HG02970 (cell line): ENCODE results near the gene DNAH6.

Experiments used
- ATAC-seq: cut with Tn5 transposase; IDR thresholded peaks from one replicate; pipeline ENCODE4 v1.9.1; 2021; ENCODE audit warnings: mild to moderate bottlenecking, moderate library complexity, moderate number of reproducible peaks; ENCODE audit not compliant: unreplicated experiment, low FRiP score

The DNAH6 gene

DNA sequence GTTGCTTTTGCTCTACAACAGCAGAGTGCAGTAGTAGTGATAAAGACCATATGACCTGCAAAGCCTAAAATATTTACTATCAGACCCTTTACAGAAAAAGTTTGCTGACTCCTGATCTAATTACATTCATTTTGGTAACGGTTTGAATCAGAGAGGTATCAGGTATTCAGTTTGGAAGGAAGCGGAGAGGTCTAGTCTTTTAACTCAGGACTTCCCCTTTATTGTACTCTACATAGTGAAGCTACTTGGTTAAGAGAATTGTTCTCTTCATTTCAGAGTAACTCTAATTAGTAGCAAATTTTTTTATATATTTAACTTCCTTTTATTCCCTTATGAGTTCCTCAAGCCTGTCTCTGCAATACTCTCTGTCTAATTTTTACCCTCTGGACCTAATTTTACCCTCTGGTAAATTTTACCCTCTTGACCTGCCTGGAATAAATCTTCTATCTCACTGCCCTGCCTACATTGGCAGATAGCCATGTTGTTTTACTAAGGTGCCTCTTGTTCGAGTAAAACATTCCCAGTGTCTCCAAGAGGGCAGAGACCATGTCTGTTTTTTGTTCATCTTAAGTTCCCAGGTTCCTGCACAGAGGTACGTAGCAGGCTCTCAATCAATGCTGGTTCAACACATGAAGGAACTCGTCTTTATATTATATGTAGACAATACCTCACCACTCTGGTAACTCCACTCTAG is 170.6 kb downstream of the DNAH6 start:
- no peak for ATAC-seq

GRCh38 chr2:84687498-84688149 is 171.3 kb downstream of the DNAH6 start:
- no peak for ATAC-seq

GRCh38 chr2:84690225-84690624 is 173.9 kb downstream of the DNAH6 start:
- no peak for ATAC-seq

DNA sequence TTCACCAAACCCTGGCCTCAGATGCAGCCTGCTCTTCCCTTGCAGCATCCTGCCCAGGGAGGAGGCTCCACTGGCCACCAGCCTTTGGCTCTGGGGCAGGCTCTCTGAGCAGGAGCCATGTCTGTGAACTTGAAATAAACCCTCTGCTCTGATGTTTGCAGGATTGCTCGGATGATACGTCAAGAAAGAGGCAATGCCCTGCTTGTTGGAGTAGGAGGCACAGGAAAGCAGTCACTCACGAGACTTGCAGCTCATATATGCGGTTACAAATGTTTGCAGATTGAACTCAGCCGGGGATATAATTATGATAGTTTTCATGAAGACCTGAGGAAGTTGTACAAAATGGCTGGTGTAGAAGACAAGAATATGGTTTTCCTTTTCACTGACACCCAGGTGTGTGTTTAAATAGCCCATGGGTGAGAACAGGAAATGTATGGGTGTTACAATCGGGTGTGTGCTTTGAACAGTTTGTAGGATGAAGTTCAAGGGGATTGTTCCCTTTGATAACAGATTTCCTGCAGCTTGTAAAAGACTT is 177.9 kb downstream of the DNAH6 start:
- ATAC-seq, result no peak

DNA sequence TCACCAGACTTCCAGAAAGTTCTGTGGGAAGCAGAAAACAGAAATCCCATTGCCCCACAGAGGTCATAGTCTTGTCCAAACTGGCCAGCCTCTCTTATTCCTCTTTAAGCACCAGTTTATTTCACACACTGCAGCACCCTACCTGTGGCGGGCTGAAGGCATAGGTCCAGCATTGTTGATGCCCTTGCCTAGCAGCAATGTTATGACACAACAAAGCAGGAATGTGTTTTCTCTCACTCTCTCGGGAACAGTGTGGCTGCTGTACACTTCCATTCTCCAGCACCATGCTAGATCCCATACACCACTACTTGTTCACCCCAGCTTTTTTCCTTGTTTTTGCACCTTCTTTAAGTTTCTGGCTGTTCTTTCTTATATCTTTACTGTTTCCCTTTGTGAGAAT is 181.6 kb downstream of the DNAH6 start:
- ATAC-seq, result no peak

- ATAC-seq, result no peak
Observed at GRCh38 chr2:84700006-84700405, 183.7 kb downstream of the DNAH6 start.

- no peak for ATAC-seq
Observed at GRCh38 chr2:84701880-84702279, 185.6 kb downstream of the DNAH6 start.

DNA sequence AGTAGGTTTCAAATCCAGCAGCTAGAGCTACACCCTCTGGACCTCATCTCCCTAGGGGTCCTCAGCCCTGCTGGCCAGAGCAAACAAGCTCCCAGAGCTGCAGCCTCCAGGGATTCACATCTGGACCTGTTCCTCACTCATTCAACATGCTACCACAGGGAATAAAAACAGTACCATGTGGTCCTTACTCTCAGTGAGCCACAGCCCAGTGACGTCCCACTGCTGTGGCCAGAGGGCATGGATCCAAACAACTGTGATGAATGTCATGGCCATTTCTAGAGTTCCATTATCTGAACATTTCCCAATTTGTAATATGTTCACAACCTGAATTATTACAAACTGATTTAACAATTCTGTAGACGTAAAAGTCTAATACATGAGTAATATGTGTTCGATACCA is 186.6 kb downstream of the DNAH6 start:
- no peak for ATAC-seq

DNA sequence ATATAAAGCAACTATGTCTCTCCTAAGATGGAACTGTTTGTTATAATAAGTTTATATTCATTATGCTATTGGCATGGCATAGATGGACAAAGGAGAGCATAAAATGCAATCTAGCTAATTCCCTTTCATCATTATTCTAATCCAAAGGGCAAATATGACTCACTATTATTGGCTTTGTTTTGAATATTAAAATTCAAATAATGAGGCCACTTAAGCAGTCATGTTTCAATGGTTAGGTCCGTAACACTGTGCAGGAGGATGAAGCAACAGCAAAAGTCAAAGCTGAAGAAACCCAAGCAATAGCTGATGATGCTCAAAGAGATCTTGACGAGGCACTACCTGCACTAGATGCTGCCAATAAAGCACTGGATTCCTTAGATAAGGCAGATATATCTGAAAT is 187.5 kb downstream of the DNAH6 start:
- ATAC-seq, result no peak

DNA sequence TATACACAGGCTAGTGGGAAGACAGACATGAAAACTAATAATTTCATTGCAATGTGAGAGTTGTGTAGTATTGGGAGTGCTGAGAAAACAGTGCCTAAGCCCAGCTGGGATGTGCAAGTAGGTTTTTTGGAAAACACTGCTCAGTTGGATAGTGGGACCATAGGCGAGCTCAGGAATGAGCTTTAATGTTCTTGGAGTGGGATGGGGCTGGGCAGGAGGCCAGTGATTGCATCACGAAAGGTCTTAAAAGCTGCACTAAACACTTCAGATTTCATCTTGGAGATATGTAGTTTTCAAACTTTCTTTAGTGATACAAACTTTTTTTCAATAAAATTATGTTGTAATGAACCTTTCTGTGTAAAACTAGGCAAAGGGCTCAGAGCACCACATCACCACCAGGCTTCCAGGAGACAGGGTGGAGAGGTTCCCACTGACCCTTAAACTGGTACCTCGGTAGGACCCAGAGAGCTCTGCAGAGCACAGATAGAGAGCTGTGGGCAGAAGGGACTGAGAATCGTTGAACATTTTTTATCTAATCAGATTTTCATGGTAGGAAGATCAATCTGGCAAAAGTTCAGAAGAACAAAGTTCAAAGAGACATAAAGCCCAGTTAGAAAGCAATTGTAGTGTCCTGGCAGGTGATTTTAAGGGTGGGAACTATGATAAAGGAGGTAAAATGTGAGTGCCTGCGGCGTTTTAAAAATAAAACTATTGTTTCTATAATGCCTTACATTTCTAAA is 188.4 kb downstream of the DNAH6 start:
- ATAC-seq, result no peak

GRCh38 chr2:84705858-84706257 is 189.6 kb downstream of the DNAH6 start:
- ATAC-seq, result no peak

DNA sequence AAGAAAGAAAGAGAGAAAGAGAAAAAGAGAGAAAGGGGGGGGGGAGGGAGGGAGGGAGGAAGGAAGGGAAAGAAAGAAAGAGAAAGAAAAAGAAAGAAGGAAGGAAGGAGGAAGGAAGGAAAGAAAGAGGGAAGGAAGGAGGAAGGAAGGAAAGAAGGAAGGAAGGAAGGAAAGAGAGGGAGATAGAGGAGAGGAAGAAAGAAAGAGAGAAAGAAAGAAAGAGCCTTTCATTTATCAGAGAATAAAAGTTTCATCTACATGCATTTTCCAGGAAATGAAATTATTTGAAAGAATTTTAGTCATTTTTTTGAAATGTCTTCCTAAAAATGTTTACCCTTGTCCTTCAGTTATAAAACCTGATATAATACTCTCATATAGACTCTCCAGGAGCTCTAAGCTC is 192.1 kb downstream of the DNAH6 start:
- ATAC-seq, result no peak

- no peak for ATAC-seq
Observed at GRCh38 chr2:84711651-84712050, 195.4 kb downstream of the DNAH6 start.

DNA sequence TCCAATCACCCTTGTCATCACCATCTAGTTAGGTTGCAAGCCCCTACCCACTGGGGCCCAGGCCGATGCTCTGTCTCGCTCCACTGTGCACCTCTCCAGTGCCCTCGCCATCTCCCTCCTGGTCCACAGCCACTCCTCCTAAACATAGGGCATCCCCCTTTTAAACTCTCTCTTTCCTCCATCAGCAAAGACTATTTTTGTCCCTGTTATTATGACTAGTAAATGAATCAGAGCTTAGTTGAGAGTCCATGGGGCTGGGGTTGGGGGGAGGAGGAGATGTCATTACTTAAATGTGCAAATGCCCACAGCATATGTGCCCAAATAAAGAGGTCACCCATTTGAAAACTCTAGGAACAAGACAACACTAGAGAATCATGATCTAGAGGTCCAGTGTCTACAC is 197.1 kb downstream of the DNAH6 start:
- no peak for ATAC-seq

DNA sequence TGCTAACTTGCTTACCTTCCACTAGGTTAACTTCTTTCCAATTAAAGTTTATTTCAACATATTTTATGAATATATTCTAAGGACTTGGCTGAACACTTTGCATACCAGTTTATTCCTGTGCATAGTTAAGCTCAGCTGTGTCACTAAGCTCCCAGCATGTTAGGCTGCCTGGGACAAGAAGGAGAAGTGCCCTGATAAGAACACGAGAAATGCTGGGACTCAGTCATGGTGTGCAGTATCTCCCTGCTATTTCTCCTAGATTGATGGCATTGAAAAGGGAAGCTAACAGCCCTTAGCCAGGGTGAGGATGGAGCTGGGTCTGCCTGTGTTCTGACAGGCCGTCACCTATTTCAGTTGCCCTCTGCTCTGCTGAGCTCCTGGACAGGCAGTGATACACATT is 200.3 kb downstream of the DNAH6 start:
- no peak for ATAC-seq

DNA sequence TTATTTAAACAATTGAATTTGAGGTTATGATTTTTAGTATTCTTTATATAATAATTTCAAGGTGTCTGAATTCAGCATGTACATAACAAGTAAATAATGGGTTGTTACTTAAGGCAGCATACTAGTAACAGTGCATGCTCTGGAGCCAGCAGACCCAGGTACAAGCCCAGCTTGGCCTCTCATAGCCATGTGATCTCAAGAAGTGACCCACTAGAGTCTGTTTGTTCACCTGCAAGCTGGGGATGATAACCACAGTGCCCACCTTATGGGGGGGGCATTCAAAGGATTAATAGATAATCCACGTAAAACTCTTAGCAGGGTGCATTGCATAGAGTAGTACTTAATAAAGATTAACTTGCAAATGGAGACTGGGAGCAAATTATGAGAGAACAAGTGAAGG is 201.0 kb downstream of the DNAH6 start:
- ATAC-seq, result no peak

GRCh38 chr2:84719434-84719833 is 203.1 kb downstream of the DNAH6 start:
- no peak for ATAC-seq

GRCh38 chr2:84723831-84724230 is 207.5 kb downstream of the DNAH6 start:
- no peak for ATAC-seq

DNA sequence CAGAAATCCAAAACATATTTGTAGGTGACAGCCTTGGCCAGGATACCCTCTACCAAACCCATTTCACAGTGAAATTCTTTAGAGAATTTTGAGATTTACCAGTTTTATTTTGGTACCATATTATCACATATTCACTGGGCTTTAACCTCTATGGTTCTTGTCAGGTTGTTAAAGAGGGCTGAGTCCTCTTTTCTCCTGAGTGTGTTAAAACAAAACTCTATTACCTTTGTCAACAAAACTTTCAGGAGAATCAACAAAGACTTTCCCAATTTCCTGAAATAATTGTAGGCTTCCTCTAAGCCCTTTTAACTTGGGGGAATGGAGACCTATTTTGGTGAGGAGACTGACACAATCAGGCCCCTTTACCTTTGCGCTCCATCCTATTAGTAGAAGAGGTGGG is 209.4 kb downstream of the DNAH6 start:
- no peak for ATAC-seq

DNA sequence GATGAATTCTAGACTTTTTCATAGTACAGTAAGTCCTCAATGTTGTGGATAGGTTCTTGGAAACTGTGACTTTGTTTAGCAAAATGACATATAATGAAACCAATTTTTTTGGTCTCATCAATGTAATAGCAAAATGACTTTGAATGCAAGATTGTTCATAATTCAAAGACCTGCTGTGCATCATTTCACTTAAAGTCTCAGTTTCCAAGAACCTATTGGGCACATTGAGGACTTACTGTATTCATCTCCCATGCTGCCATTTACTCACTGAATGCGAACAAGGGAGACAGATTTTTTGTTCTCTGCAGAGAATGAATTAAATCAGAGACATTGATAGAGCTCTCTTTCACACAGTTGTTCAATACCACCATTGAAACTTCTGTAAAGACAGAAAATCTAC is 211.0 kb downstream of the DNAH6 start:
- ATAC-seq, result no peak

GRCh38 chr2:84729224-84729623 is 212.9 kb downstream of the DNAH6 start:
- ATAC-seq, result no peak
